NCI-H1694 treated with DMSO at 0.1 percent for 48 hours (cell line): ENCODE measurements around the gene SF3B3.
"Not testable (repeated sequence)": the region's sequence is repeated elsewhere in the genome, so short reads cannot be mapped to it uniquely, and the experiment has no call there.

Experiments
- DNase-seq: peaks from one replicate; lab custom pipeline; 2025; lab: John Stamatoyannopoulos, UW

SF3B3 gene

GRCh38 chr16:70565053-70565452 lies 41.4 kb downstream of the SF3B3 start:
- no peak for DNase-seq

DNA sequence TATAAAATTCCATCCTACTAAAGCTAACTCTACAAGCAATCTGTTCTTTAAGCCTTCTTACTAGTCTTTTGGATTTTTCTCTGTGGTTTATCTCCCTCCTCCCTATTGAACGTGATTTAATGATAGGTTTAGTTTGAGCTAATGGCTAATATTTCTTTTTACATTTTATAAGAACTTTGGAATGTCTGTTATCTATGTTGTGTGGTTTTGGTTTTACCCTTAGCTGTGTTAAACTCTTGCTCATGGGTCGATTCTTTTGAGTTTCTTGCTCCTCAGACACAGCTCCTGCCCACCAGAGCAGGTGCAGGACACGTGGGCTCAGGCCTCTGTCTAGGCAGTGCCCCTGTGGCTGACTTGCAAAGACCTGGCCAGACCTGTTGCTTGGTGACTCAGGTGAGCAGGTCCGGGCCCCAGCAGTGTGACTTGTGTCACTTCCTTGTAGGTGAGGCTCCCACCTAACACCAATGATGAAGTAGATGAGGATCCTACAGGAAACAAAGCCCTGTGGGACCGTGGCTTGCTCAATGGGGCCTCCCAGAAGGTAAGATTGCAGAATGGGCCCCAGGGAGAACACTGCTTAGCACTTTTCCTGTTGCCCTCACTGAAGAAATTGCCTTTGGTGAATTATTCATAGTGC lies 45.1 kb downstream of the SF3B3 start:
- DNase-seq: no peak

GRCh38 chr16:70569752-70570151 lies 46.1 kb downstream of the SF3B3 start:
- no peak for DNase-seq

DNA sequence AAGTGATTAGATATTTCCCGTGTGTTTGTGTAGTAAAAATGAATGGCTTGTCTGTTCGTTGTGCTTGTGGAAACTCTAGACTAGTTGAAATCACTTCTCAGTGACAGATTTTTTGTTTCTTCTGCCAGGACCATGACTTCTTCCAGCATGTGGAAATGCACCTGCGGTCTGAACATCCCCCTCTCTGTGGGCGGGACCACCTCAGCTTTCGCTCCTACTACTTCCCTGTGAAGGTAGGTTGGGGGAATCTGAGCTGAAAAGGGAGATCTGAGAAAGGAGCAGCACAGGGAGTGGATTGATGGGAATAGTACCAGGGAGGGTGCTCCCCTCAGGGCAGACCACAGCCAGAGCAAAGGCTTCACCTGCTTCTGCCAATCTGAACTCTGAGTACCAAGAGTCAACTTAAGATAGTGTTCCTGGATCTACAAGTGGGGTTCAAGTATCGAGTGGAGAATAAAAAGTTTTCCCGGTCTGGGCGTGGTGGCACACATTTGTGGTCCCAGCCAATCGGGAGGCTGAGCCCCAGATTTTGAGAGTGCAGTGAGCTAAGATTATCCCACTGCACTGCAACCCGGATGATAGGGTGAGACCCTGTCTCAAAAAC lies 47.5 kb downstream of the SF3B3 start:
- DNase-seq: no peak

GRCh38 chr16:70571623-70572022 lies 48.0 kb downstream of the SF3B3 start:
- DNase-seq: no peak

DNA sequence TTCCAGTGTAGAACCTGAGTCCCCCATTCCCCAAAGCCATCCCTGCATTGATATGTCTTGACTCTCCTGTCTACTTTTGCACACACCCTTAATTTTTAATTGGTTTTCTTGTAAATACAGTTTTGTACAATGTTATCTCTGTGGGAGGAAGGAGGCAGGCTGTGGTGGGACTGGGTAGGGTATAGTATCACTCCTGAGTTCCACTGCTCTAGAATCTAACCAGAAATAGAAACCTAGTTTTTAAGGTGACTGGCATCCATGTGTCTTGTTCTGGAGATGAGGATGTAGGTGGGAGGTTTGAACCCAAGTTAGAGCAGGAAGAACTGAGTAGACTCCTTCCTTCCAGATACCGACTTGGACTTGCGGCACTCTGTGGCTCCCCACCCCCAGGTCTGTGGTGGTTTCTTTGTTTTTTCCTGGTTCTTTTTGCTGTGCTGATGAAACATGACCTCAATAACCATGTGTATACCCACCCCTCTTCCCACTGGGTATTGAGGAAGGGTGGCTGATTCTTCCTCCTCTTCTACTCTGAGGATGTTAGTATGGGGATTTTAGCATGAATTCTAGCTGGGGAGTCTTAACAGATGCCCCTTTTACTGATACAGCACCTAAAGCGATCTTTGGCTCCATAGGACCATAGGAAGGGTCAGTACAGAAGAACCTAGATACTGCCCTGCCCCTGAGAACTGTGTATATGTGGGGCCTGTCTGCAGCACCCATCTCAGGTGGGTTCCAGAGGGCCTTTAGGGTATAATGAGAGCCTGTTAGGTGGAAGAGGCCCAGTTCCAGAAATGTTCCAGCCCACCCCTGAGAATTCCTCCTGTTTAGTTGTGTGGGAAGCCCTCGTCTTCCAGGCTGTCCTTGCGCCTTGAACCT lies 48.7 kb downstream of the SF3B3 start:
- no peak for DNase-seq

- DNase-seq: no peak
These were observed 49.3 kb downstream of the SF3B3 start for GRCh38 chr16:70572926-70573270.

GRCh38 chr16:70573451-70574121 lies 50.0 kb downstream of the SF3B3 start:
- no peak for DNase-seq

DNA sequence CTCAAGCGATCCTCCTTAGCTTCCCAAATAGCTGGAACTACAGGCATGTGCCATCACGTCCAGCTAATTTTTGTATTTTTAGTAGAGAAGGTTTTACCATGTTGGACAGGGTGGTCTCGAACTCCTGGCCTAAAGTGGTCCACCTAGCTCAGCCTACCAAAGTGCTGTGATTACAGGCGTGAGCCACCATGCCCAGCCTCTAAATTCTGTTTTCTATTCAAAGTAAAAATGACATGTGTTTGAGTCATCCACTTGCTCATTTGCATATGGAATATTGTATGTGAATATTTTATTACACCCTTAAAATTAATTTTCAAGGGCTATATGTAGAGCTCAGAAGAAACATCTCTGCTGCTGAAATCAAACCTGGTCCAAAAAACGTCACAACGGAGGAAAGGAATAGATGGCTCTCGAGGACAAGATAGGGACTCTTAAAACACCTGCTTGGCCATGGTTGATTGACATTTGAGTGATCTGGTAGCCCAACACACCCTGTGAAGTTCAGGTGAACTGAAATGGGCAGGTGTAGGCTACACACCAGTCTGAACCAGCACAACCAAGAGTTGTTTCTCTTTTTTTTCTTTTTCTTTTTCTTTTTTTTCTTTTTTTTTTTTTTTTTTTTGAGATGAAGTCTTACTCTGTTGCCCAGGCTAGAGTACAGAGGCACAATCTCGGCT lies 51.1 kb downstream of the SF3B3 start:
- no peak for DNase-seq

GRCh38 chr16:70575376-70575775 lies 51.8 kb downstream of the SF3B3 start:
- DNase-seq: no peak

DNA sequence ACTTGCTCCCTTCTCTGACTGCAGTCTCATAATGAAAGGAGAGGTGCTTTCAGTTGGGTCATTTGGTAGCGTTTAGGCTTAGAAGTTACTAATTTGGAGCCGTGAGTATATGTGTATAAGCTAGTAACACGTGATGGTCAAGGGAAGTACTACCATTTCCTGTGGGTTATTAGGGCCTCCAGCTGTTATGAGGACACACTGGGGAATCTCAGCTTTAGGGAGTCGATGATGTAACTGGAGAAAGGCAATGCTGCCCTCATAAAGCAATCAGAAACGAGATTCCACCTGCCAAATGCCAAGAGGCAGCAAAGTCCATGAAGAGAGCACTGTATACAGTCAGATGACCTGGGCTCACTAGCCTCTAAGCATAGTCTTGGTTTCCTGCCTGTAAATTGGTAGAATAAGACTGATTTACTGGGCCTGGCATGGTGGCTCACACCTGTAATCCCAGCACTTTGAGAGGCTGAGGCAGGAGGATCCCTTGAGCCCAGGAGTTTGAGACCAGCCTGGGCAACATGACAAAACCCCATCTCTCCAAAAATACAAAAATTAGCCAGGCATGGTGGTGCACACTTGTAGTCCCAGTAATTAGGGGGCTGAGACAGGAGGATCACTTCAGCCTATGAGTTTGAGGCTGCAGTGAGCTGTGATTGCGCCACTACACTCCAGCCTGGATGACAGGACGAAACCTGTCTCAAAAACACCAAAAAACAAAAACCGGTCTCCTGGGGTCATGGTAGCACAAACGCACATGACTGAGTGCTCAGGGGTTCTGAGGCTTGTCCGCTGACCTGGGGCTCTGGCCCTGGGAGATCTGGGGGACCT lies 53.0 kb downstream of the SF3B3 start:
- DNase-seq: no peak

- no peak for DNase-seq
These were observed 53.7 kb downstream of the SF3B3 start for GRCh38 chr16:70577256-70577698.

- no peak for DNase-seq
These were observed 54.4 kb downstream of the SF3B3 start for GRCh38 chr16:70578035-70578434.

DNA sequence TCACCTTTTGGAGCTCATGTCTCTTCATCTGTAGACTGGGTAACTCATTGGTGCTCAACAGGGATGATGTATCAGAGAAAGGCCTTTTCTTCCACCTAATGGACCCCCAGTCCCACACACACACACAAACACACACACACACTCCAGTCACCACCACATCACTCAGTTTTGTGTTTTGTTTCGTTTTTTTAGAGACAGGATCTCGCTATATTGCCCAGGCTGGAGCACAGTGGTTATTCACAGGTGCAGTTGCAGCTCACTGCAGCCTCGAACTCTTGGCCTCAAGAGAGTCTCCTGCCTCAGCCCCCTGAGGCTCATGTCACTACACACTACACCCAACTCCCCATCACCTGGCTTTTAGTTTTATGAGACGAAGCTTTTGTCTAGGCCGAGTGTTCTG lies 55.6 kb downstream of the SF3B3 start:
- no peak for DNase-seq

DNA sequence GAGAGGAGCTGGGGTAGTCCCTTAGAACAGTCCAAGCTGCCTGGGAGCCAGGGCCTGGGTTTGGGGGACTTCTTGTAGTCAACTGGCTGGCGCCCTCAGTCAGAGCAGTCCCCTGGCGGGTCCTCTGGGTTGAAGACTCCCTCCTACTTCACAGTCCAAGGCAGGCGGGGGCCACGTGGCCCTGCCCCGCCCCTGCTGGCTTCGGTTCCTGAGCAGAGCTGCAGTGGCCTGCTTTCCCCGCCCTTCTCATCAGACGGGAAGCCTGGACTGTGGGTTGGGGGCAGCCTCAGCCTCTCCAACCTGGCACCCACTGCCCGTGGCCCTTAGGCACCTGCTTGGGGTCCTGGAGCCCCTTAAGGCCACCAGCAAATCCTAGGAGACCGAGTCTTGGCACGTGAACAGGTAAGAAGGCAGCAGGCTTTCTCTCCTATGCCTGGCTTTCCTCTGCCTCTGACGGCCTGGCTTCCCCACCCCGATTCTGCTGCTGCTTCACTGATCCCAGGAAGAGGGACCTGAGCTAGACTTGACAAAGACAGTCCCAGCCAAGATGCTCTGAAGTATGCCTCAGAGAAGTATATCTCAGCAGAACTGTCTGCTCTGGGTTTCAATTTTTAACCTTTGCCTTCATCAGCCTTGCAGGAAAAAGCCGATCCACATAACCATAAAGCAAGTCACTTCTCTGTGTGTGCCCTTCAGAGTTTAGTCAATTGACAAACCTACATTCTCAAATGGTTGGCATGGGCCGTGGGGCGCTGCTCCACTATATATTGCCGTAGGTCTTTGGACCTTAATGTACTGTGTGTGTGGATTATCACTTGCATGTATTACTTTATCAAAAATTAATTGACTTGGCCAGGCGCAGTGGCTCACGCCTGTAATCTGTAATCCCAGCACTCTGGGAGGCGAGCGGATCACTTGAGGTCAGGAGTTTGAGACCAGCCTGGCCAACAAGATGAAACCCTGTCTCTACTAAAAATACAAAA lies 56.3 kb downstream of the SF3B3 start:
- DNase-seq: no peak

DNA sequence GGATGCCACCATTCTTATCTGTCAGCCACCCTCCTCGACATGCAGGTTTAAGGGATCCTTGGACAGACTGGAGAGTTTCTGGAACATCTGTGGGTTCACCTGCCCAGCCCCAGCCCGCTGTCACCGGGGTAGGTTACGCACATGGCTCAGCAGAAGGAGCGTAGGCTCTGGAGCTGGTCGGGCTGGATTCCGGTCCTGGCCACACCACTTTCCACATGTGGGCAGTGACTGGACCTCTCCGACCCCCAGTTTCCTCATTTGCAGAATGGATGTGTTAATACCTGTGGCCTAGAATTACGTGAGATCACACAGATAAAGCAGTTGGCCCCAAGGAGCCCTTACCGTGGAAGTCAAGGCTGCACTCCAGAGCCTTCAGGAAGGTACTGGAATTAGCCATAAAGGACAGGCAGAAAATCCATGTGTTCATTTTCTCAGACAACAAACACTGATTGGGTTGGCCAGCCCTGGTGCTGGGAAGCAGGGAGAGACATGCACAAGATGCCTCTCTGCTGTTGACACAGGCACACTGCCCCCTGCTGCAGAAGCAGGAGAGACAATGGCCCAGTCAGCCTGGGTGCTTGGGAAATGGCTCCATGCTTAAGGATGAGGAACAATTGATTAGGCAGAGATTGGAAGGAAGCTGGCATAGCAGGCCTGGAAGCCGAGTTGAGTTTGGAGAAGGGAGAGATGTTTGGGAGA lies 58.8 kb downstream of the SF3B3 start:
- DNase-seq: no peak

- no peak for DNase-seq
These were observed 63.1 kb downstream of the SF3B3 start for GRCh38 chr16:70586731-70587130.

DNA sequence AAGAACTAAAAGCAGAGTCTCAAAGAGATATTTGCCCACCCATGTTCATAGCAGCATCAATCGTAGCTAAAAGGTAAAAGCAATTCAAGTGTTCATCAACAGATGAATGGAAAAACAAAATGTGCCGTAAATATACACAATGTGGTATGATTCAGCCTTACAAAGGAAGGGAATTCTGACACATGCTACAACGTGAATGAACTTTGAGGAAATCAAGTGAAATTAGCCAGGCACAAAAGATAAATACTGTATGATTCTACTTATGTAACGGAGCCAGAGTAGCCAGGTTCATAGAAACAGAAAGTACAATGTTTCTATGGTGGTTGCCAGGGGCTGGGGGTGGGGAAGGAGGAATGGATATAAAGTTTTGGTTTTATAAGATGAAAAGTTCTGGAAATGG lies 64.9 kb downstream of the SF3B3 start:
- no peak for DNase-seq

GRCh38 chr16:70589416-70589815 lies 65.8 kb downstream of the SF3B3 start:
- DNase-seq: not testable (repeated sequence)
